WTC11 (cell line): ENCODE measurements around the gene MIGA1. TPM values are rescaled to one million over a fixed set of nuclear protein-coding genes. Genes with fewer than 3 reads are reported as not detected.

Source experiments
- ATAC-seq: fragments of 200-7000 bp; cut with Tn5 transposase; 2 replicates; pipeline ENCODE4 v1.10.0; 2021; ENCODE audit warnings: mild to moderate bottlenecking, moderate library complexity
- CTCF ChIA-PET: fragments of 300-600 bp; sonication (Branson Sonifier 250); formaldehyde crosslinking; loops from one replicate; lab custom pipeline; 2021; ENCODE audit warnings: antibody characterized with exemption; lab: Charles Lee
- POLR2A ChIA-PET: fragments of 350-600 bp; sonication (Branson Sonifier 250); formaldehyde crosslinking; loops from one replicate; lab custom pipeline; 2021; ENCODE audit warnings: antibody characterized with exemption; lab: Charles Lee
- DNase-seq: peaks from one replicate; pipeline ENCODE4 v3.0.0; 2021; ENCODE audit warnings: low spot score
- H3K27ac Mint-ChIP-seq: 2 replicates; pipeline ENCODE4 v1.8.0; 2021; ENCODE audit warnings: mixed read lengths
- H3K27me3 Mint-ChIP-seq: 2 replicates; pipeline ENCODE4 v1.8.0; 2021; ENCODE audit warnings: low read depth, mild to moderate bottlenecking, moderate library complexity, mixed read lengths
- H3K36me3 Mint-ChIP-seq: 2 replicates; pipeline ENCODE4 v1.8.0; 2021; ENCODE audit warnings: mixed read lengths
- H3K4me1 Mint-ChIP-seq: 2 replicates; pipeline ENCODE4 v1.8.0; 2022; ENCODE audit warnings: mixed read lengths
- H3K4me3 Mint-ChIP-seq: 2 replicates; pipeline ENCODE4 v1.8.0; 2021; ENCODE audit warnings: mild to moderate bottlenecking, moderate library complexity, mixed read lengths
- H3K9me3 Mint-ChIP-seq: 2 replicates; pipeline ENCODE4 v1.8.0; 2021; ENCODE audit warnings: mixed read lengths
- ARID4B ChIP-seq: sonication (generic); formaldehyde crosslinking; IDR thresholded peaks from 2 replicates; pipeline ENCODE4 v1.8.0; 2023; ENCODE audit warnings: missing genetic modification reagents, mild to moderate bottlenecking, borderline replicate concordance
- ATF2 ChIP-seq: sonication (generic); formaldehyde crosslinking; IDR thresholded peaks from 2 replicates; pipeline ENCODE4 v1.8.1; 2022; ENCODE audit warnings: low read depth, missing genetic modification reagents, borderline replicate concordance
- E2F4 ChIP-seq: sonication (generic); formaldehyde crosslinking; IDR thresholded peaks from 2 replicates; pipeline ENCODE4 v1.8.1; 2022; ENCODE audit warnings: low read depth, mild to moderate bottlenecking, moderate library complexity, missing genetic modification reagents, borderline replicate concordance
- ELF4 ChIP-seq: sonication (generic); formaldehyde crosslinking; IDR thresholded peaks from 2 replicates; pipeline ENCODE4 v1.8.1; 2022; ENCODE audit warnings: low read depth, mild to moderate bottlenecking, moderate library complexity, missing genetic modification reagents
- EMX1 ChIP-seq: fragments of 250-450 bp; sonication (Bioruptor Pico); IDR thresholded peaks from 2 replicates; pipeline ENCODE4 v1.8.0; 2021; ENCODE audit warnings: mild to moderate bottlenecking
- ETV6 ChIP-seq: sonication (generic); formaldehyde crosslinking; IDR thresholded peaks from 2 replicates; pipeline ENCODE4 v1.8.1; 2022; ENCODE audit warnings: mild to moderate bottlenecking, missing genetic modification reagents
- FOXK1 ChIP-seq: sonication (generic); formaldehyde crosslinking; IDR thresholded peaks from 2 replicates; pipeline ENCODE4 v1.8.0; 2022; ENCODE audit warnings: mild to moderate bottlenecking, moderate library complexity, missing genetic modification reagents
- GABPB1 ChIP-seq: sonication (generic); formaldehyde crosslinking; IDR thresholded peaks from 2 replicates; pipeline ENCODE4 v1.8.1; 2023; ENCODE audit warnings: mild to moderate bottlenecking, missing genetic modification reagents
- HMGA2 ChIP-seq: fragments of 250-450 bp; sonication (Bioruptor Pico); IDR thresholded peaks from 2 replicates; pipeline ENCODE4 v1.4.0; 2021; ENCODE audit warnings: mild to moderate bottlenecking, moderate library complexity
- IRF1 ChIP-seq: sonication (generic); formaldehyde crosslinking; IDR thresholded peaks from 2 replicates; pipeline ENCODE4 v1.8.0; 2023; ENCODE audit warnings: missing genetic modification reagents
- OVOL2 ChIP-seq: fragments of 250-450 bp; sonication (Bioruptor Pico); IDR thresholded peaks from 2 replicates; pipeline ENCODE4 v1.9.0; 2021; ENCODE audit warnings: mild to moderate bottlenecking, borderline replicate concordance
- PREB ChIP-seq: sonication (generic); formaldehyde crosslinking; IDR thresholded peaks from 2 replicates; pipeline ENCODE4 v1.8.1; 2022; ENCODE audit warnings: mild to moderate bottlenecking, missing genetic modification reagents, moderate library complexity, borderline replicate concordance
- RORB ChIP-seq: fragments of 250-450 bp; sonication (Bioruptor Pico); IDR thresholded peaks from 2 replicates; pipeline ENCODE4 v1.9.0; 2021; ENCODE audit warnings: mild to moderate bottlenecking
- SMAD4 ChIP-seq: sonication (generic); formaldehyde crosslinking; IDR thresholded peaks from 2 replicates; pipeline ENCODE4 v1.8.0; 2022; ENCODE audit warnings: mild to moderate bottlenecking, missing genetic modification reagents
- TCF7 ChIP-seq: sonication (generic); formaldehyde crosslinking; IDR thresholded peaks from 2 replicates; pipeline ENCODE4 v1.8.0; 2022; ENCODE audit warnings: mild to moderate bottlenecking, low read depth, missing genetic modification reagents, moderate library complexity
- TEAD4 ChIP-seq: sonication (generic); formaldehyde crosslinking; IDR thresholded peaks from 2 replicates; pipeline ENCODE4 v1.8.0; 2022; ENCODE audit warnings: mild to moderate bottlenecking, missing genetic modification reagents
- ZNF232 ChIP-seq: sonication (generic); formaldehyde crosslinking; IDR thresholded peaks from 2 replicates; pipeline ENCODE4 v1.8.0; 2022; ENCODE audit warnings: mild to moderate bottlenecking, missing genetic modification reagents
- ZNF281 ChIP-seq: sonication (generic); formaldehyde crosslinking; IDR thresholded peaks from 2 replicates; pipeline ENCODE4 v1.8.0; 2023; ENCODE audit warnings: mild to moderate bottlenecking, missing genetic modification reagents
- ZNF317 ChIP-seq: sonication (generic); formaldehyde crosslinking; IDR thresholded peaks from 2 replicates; pipeline ENCODE4 v1.8.1; 2023; ENCODE audit warnings: low read depth, mild to moderate bottlenecking, moderate library complexity, missing genetic modification reagents, borderline replicate concordance
- total RNA-seq: library from RNA; stranded (reverse); gene quantifications from 3 replicates; pipeline ENCODE4 v1.2.3, GENCODE V29; 2021
- TF ChIP-seq, protein P1 (sequence below): sonication (generic); formaldehyde crosslinking; IDR thresholded peaks from 2 replicates; pipeline ENCODE4 v1.8.1; 2023; ENCODE audit warnings: mild to moderate bottlenecking, missing genetic modification reagents, moderate library complexity
- TF ChIP-seq, protein P2 (sequence below): fragments of 250-450 bp; sonication (Bioruptor Pico); IDR thresholded peaks from 2 replicates; pipeline ENCODE4 v1.8.0; 2021; ENCODE audit warnings: mild to moderate bottlenecking

Gene MIGA1
- total RNA-seq, 1 experiment from 2014 or later = 6.2 TPM

DNA sequence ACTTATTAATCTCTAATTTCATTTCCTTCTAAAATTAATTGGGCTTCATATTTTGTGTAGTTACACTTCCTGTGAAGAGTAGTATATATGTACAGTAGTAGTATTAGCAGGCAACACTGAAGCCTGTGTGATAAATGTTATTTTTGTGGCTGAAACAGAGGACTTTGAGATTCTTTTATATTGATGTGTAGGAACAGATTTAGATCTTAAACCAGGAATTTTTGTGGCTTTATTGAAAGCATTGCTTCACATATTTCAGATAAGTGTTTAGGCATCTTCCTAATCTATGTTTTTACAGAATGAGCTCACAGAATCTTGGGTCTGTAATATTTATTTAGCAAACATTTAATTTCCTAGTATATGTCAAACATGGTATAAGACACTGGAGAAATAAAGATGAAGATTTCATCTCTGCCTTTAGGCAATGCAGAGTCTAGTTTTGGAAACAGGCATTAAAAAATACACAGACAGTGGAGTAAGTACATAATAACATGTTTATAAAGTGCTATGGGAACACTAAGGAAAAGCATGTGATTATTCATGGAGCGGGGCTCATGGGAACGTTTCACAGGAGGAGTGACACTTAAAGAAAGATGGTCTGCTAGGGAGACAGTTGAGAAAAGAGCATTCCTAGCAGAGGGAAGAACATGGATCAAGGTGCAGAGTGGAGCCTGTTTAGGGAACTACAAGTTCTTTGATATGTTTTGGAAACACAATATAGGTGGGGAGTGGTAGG lies 52.7 kb downstream of the MIGA1 start:
- DNase-seq (no peak), ATAC-seq (no peak)
- CTCF ChIA-PET = no interaction called here
- H3K4me1 Mint-ChIP-seq = no peaks in the 10 kb centered on the region
- no peak overlapping the region for H3K4me3 Mint-ChIP-seq
- POLR2A ChIA-PET = no interaction called here
- H3K27ac Mint-ChIP-seq = no peak overlapping the region
- no peaks in the 10 kb centered on the region for H3K27me3 Mint-ChIP-seq
- H3K9me3 Mint-ChIP-seq = peaks cover 5% of the 10 kb centered on the region
- TF ChIP-seq, protein P1, sequence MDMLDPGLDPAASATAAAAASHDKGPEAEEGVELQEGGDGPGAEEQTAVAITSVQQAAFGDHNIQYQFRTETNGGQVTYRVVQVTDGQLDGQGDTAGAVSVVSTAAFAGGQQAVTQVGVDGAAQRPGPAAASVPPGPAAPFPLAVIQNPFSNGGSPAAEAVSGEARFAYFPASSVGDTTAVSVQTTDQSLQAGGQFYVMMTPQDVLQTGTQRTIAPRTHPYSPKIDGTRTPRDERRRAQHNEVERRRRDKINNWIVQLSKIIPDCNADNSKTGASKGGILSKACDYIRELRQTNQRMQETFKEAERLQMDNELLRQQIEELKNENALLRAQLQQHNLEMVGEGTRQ = no peak
- no peak for TF ChIP-seq ETV6 (CRISPR knock-in tag)
- no peak for TF ChIP-seq ZNF232
- TF ChIP-seq EMX1 (CRISPR knock-in tag) = no peak
- no peak for TF ChIP-seq ELF4 (CRISPR knock-in tag)
- TF ChIP-seq, all 79 proteins: peak for 0
- peaks cover 5% of the 10 kb centered on the region for H3K36me3 Mint-ChIP-seq

GRCh38 chr1:77832901-77833300 lies 53.5 kb downstream of the MIGA1 start:
- no peak overlapping the region for H3K27ac Mint-ChIP-seq
- H3K36me3 Mint-ChIP-seq = no peaks in the 10 kb centered on the region; the same call in 1 of the 2 replicates
- POLR2A ChIA-PET = no interaction called here
- H3K27me3 Mint-ChIP-seq = no peaks in the 10 kb centered on the region
- no peak overlapping the region for H3K4me3 Mint-ChIP-seq
- H3K4me1 Mint-ChIP-seq = 0 out of 2 replicates have a peak, but pooled peaks cover 4% of the 10 kb centered on the region
- DNase-seq (no peak), ATAC-seq (no peak)
- CTCF ChIA-PET = no interaction called here
- no peaks in the 10 kb centered on the region for H3K9me3 Mint-ChIP-seq
- no peak for TF ChIP-seq RORB (CRISPR knock-in tag)
- no peak for TF ChIP-seq ETV6 (CRISPR knock-in tag)
- TF ChIP-seq OVOL2 (CRISPR knock-in tag) = no peak
- no peak for TF ChIP-seq ZNF281
- no peak for TF ChIP-seq TEAD4 (CRISPR knock-in tag)
- no peak for TF ChIP-seq SMAD4
- TF ChIP-seq, protein P2, sequence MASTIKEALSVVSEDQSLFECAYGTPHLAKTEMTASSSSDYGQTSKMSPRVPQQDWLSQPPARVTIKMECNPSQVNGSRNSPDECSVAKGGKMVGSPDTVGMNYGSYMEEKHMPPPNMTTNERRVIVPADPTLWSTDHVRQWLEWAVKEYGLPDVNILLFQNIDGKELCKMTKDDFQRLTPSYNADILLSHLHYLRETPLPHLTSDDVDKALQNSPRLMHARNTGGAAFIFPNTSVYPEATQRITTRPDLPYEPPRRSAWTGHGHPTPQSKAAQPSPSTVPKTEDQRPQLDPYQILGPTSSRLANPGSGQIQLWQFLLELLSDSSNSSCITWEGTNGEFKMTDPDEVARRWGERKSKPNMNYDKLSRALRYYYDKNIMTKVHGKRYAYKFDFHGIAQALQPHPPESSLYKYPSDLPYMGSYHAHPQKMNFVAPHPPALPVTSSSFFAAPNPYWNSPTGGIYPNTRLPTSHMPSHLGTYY (CRISPR knock-in tag) = no peak
- TF ChIP-seq ZNF317 (CRISPR knock-in tag) = no peak
- TF ChIP-seq PREB (CRISPR knock-in tag) = no peak
- TF ChIP-seq ATF2 (CRISPR knock-in tag) = no peak
- no peak for TF ChIP-seq TCF7
- TF ChIP-seq E2F4 = no peak
- no peak for TF ChIP-seq GABPB1
- TF ChIP-seq HMGA2 (CRISPR knock-in tag) = no peak
- TF ChIP-seq ARID4B (CRISPR knock-in tag) = no peak
- no peak for TF ChIP-seq FOXK1
- no peak for TF ChIP-seq IRF1 (CRISPR knock-in tag)
